ENCODE data around the gene SUGT1. TPM values are rescaled to one million over a fixed set of nuclear protein-coding genes. Genes with fewer than 3 reads are reported as not detected.
"Not testable (repeated sequence)": the region's sequence is repeated elsewhere in the genome, so short reads cannot be mapped to it uniquely, and the experiment has no call there.

The SUGT1 gene
- total RNA-seq, 3 donors from 2014 or later, result 24.6 to 40.8 (median 29.1) TPM

- Histone ChIP-seq H3K27ac (no peak overlapping the region), H3K9me3 (no peaks in the 10 kb centered on the region), H3K4me3 (no peak overlapping the region), H3K4me1 (no peaks in the 10 kb centered on the region), H3K36me3 (no peaks in the 10 kb centered on the region), H3K27me3 (no peaks in the 10 kb centered on the region)
- TF ChIP-seq POLR2AphosphoS5 (IDR thresholded peaks at IDR 0.05), result no peak
- no peak for DNase-seq (ENCODE audit: low spot score in 2 of 2)
- intact Hi-C loops (cut with DNase I; ENCODE audit: low total_unique reads), result no loop called here
Observed at GRCh38 chr13:52615134-52615801, 37.4 kb upstream of the SUGT1 start.

- Histone ChIP-seq H3K27me3 (no peaks in the 10 kb centered on the region), H3K4me3 (no peak overlapping the region), H3K9me3 (no peaks in the 10 kb centered on the region), H3K27ac (no peak overlapping the region), H3K4me1 (no peaks in the 10 kb centered on the region), H3K36me3 (no peaks in the 10 kb centered on the region)
- TF ChIP-seq POLR2AphosphoS5 (IDR thresholded peaks at IDR 0.05) (no peak), CTCF (IDR thresholded peaks at IDR 0.05) (no peak), POLR2A (IDR thresholded peaks at IDR 0.05) (no peak)
- DNase-seq (ENCODE audit: low spot score in 2 of 2), result no peak
- intact Hi-C loops (cut with DNase I; ENCODE audit: low total_unique reads), result no loop called here
Observed at GRCh38 chr13:52615812-52616211, 36.8 kb upstream of the SUGT1 start.

GRCh38 chr13:52617070-52618060 is 35.3 kb upstream of the SUGT1 start:
- no peaks in the 10 kb centered on the region for H3K27me3 ChIP-seq
- H3K36me3 ChIP-seq, result no peaks in the 10 kb centered on the region
- peak overlapping the region; percentile 56 to 75 (median 75) for H3K4me3 ChIP-seq
- no peaks in the 10 kb centered on the region for H3K9me3 ChIP-seq
- H3K27ac ChIP-seq, result peak overlapping the region; percentile 85 to 88
- intact Hi-C loops (cut with DNase I; ENCODE audit: low total_unique reads), result no loop called here
- peak; percentile 21 for TF ChIP-seq POLR2A (IDR thresholded peaks at IDR 0.05)
- TF ChIP-seq POLR2AphosphoS5 (IDR thresholded peaks at IDR 0.05), result peak in 2 of 3 donors; percentile 41 to 57
- no peak for TF ChIP-seq CTCF (IDR thresholded peaks at IDR 0.05)
- H3K4me1 ChIP-seq, result no peaks in the 10 kb centered on the region
- DNase-seq (ENCODE audit: low spot score in 2 of 2), result peak; percentile 55 to 74

GRCh38 chr13:52631083-52631690 is 21.4 kb upstream of the SUGT1 start:
- H3K27ac ChIP-seq, H3K4me3 ChIP-seq: not testable (repeated sequence)

GRCh38 chr13:52638666-52639328 is 13.8 kb upstream of the SUGT1 start:
- H3K4me1 ChIP-seq, result no peaks in the 10 kb centered on the region
- intact Hi-C loops (cut with DNase I; ENCODE audit: low total_unique reads), result no loop called here
- H3K36me3 ChIP-seq, result no peaks in the 10 kb centered on the region
- no peak for DNase-seq (ENCODE audit: low spot score in 2 of 2)
- TF ChIP-seq CTCF (IDR thresholded peaks at IDR 0.05), result no peak
- TF ChIP-seq POLR2AphosphoS5 (IDR thresholded peaks at IDR 0.05), result no peak
- no peak overlapping the region for H3K4me3 ChIP-seq
- H3K9me3 ChIP-seq, result no peaks in the 10 kb centered on the region
- H3K27me3 ChIP-seq, result no peaks in the 10 kb centered on the region
- no peak overlapping the region for H3K27ac ChIP-seq

More at GRCh38 chr13:52631083-52631690, 21.4 kb upstream of the SUGT1 start:
- H3K4me1 ChIP-seq; H3K27me3 ChIP-seq; H3K36me3 ChIP-seq; DNase-seq (ENCODE audit: low spot score in 2 of 2); intact Hi-C loops (cut with DNase I; ENCODE audit: low total_unique reads); H3K9me3 ChIP-seq: not testable (repeated sequence)
